MM.1S (cell line): Measurements from ENCODE around the gene ZNF107.

Experiments used
- DNase-seq: peaks from one replicate; pipeline ENCODE4 v3.0.0-alpha.2; 2015
- H2AFZ ChIP-seq: fragments of 300-600 bp; sonication (generic); 2 replicates; pipeline ENCODE4 v1.6.0; 2016; ENCODE audit warnings: antibody characterized with exemption, low read length
- H3F3A ChIP-seq: fragments of 300-600 bp; sonication (generic); 2 replicates; pipeline ENCODE4 v1.6.1; 2016; ENCODE audit warnings: mild to moderate bottlenecking, antibody characterized with exemption, low read length, moderate library complexity, mixed read lengths; ENCODE audit not compliant: insufficient read depth
- H3K27ac ChIP-seq: fragments of 300-600 bp; sonication (generic); 2 replicates; pipeline ENCODE4 v1.5.1; 2016; ENCODE audit warnings: mild to moderate bottlenecking, low read length
- H3K27me3 ChIP-seq: fragments of 300-600 bp; sonication (generic); replicated peaks from 2 replicates; pipeline ENCODE4 v1.6.0; 2016; ENCODE audit warnings: low read length; ENCODE audit not compliant: insufficient read depth
- H3K36me3 ChIP-seq: fragments of 300-600 bp; sonication (generic); replicated peaks from 2 replicates; pipeline ENCODE4 v1.6.1; 2016; ENCODE audit warnings: mild to moderate bottlenecking, low read length, mixed read lengths; ENCODE audit not compliant: insufficient read depth
- H3K4me1 ChIP-seq: fragments of 300-600 bp; sonication (generic); 2 replicates; pipeline ENCODE4 v1.6.1; 2016; ENCODE audit warnings: low read length, mixed read lengths
- H3K4me2 ChIP-seq: fragments of 300-600 bp; sonication (generic); 2 replicates; pipeline ENCODE4 v1.6.0; 2016; ENCODE audit warnings: low read depth, low read length
- H3K4me3 ChIP-seq: fragments of 300-600 bp; sonication (generic); 2 replicates; pipeline ENCODE4 v1.5.1; 2016; ENCODE audit warnings: low read length, mixed read lengths
- H3K79me2 ChIP-seq: fragments of 300-600 bp; sonication (generic); 2 replicates; pipeline ENCODE4 v1.6.1; 2016; ENCODE audit warnings: mixed run types, low read length, mixed read lengths
- H3K9ac ChIP-seq: fragments of 300-600 bp; sonication (generic); 2 replicates; pipeline ENCODE4 v1.6.1; 2016; ENCODE audit warnings: low read length, mixed read lengths
- H3K9me2 ChIP-seq: fragments of 300-600 bp; sonication (generic); replicated peaks from 2 replicates; pipeline ENCODE4 v1.6.1; 2016; ENCODE audit warnings: mild to moderate bottlenecking, low read length, mixed read lengths; ENCODE audit not compliant: insufficient read depth
- H3K9me3 ChIP-seq: fragments of 300-600 bp; sonication (generic); replicated peaks from 2 replicates; pipeline ENCODE4 v1.6.1; 2016; ENCODE audit warnings: mild to moderate bottlenecking, low read length, mixed read lengths; ENCODE audit not compliant: insufficient read depth
- H4K20me1 ChIP-seq: fragments of 300-600 bp; sonication (generic); 2 replicates; pipeline ENCODE4 v1.6.1; 2016; ENCODE audit warnings: mild to moderate bottlenecking, low read length, moderate library complexity, mixed read lengths; ENCODE audit not compliant: insufficient read depth
- EZH2 ChIP-seq: fragments of 300-600 bp; sonication (generic); optimal IDR thresholded peaks from 2 replicates; pipeline ENCODE3; 2017; ENCODE audit warnings: low read depth, mild to moderate bottlenecking, antibody characterized with exemption, low read length, mixed read lengths
- EZH2phosphoT487 ChIP-seq: fragments of 300-600 bp; sonication (generic); IDR thresholded peaks from 2 replicates; pipeline ENCODE4 v1.6.1; 2018; ENCODE audit warnings: antibody characterized with exemption, low read length
- TF ChIP-seq, protein P1 (sequence below): fragments of 300-600 bp; sonication (generic); IDR thresholded peaks from 2 replicates; pipeline ENCODE4 v1.5.1; 2016; ENCODE audit warnings: antibody characterized with exemption, low read length, mixed read lengths

The ZNF107 gene

GRCh38 chr7:64632029-64632428 lies 33.9 kb upstream of the ZNF107 start:
- no peaks in the 10 kb centered on the region for H3K4me1 ChIP-seq
- H3K9me3 ChIP-seq: no peaks in the 10 kb centered on the region
- no peaks in the 10 kb centered on the region for H3F3A ChIP-seq
- no peaks in the 10 kb centered on the region for H4K20me1 ChIP-seq
- H2AFZ ChIP-seq: no peak overlapping the region
- DNase-seq: no peak
- H3K79me2 ChIP-seq: no peaks in the 10 kb centered on the region
- no peaks in the 10 kb centered on the region for H3K36me3 ChIP-seq
- no peak overlapping the region for H3K27ac ChIP-seq
- H3K9me2 ChIP-seq: no peaks in the 10 kb centered on the region
- H3K4me3 ChIP-seq: no peak overlapping the region
- H3K4me2 ChIP-seq: no peak overlapping the region
- no peak overlapping the region for H3K9ac ChIP-seq
- no peaks in the 10 kb centered on the region for H3K27me3 ChIP-seq
- TF ChIP-seq EZH2phosphoT487: no peak
- TF ChIP-seq, protein P1, sequence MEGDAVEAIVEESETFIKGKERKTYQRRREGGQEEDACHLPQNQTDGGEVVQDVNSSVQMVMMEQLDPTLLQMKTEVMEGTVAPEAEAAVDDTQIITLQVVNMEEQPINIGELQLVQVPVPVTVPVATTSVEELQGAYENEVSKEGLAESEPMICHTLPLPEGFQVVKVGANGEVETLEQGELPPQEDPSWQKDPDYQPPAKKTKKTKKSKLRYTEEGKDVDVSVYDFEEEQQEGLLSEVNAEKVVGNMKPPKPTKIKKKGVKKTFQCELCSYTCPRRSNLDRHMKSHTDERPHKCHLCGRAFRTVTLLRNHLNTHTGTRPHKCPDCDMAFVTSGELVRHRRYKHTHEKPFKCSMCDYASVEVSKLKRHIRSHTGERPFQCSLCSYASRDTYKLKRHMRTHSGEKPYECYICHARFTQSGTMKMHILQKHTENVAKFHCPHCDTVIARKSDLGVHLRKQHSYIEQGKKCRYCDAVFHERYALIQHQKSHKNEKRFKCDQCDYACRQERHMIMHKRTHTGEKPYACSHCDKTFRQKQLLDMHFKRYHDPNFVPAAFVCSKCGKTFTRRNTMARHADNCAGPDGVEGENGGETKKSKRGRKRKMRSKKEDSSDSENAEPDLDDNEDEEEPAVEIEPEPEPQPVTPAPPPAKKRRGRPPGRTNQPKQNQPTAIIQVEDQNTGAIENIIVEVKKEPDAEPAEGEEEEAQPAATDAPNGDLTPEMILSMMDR: no peak
- no peak for TF ChIP-seq EZH2

GRCh38 chr7:64633401-64633800 lies 32.5 kb upstream of the ZNF107 start:
- Histone ChIP-seq H4K20me1 (no peaks in the 10 kb centered on the region), H3K9me2 (no peaks in the 10 kb centered on the region), H3K27me3 (no peaks in the 10 kb centered on the region), H2AFZ (no peak overlapping the region), H3K36me3 (no peaks in the 10 kb centered on the region), H3K79me2 (no peaks in the 10 kb centered on the region), H3K4me3 (no peak overlapping the region), H3K9ac (no peak overlapping the region), H3K4me2 (no peak overlapping the region), H3K27ac (no peak overlapping the region), H3F3A (no peaks in the 10 kb centered on the region), H3K4me1 (no peaks in the 10 kb centered on the region), H3K9me3 (no peaks in the 10 kb centered on the region)
- no peak for DNase-seq
- TF ChIP-seq EZH2phosphoT487 (no peak), EZH2 (no peak)
- TF ChIP-seq, protein P1: no peak

DNA sequence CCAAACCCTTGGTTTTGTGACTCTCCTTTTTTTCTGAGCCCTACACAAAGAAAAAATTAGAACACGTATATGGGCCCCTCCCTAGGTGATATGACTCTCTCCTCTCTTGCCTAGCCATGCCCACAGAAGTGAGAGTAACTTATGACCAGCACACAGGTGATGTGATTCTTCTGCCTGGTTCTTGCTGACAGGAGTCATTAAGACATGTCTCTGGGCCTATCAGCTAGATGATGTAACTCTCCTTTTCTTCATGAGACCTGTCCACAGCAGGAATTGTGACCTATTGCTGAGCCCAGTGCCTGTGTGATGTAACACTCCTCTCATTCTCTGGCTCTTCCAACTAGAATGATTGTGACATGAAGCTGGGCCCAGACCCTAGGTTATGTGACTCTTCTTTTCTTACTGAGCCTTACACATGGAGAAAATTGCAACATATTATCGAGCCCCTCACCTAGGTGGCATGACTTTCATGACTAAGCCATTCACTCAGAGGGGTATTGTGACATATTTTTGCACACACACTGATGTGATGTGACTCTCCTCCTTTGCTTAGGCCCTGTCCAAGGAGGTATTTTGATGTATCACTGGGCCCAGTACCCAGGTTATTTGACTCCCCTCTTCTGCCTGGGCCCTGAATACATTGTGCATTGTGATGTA lies 31.4 kb upstream of the ZNF107 start:
- H3K9ac ChIP-seq: no peak overlapping the region
- no peaks in the 10 kb centered on the region for H3K9me3 ChIP-seq
- H3K9me2 ChIP-seq: no peaks in the 10 kb centered on the region
- no peak overlapping the region for H3K27ac ChIP-seq
- H4K20me1 ChIP-seq: no peaks in the 10 kb centered on the region
- no peaks in the 10 kb centered on the region for H3K27me3 ChIP-seq
- DNase-seq: no peak
- H3K4me2 ChIP-seq: no peak overlapping the region
- H3K4me1 ChIP-seq: no peaks in the 10 kb centered on the region
- no peak for TF ChIP-seq EZH2
- no peak for TF ChIP-seq EZH2phosphoT487
- TF ChIP-seq, protein P1: no peak
- no peaks in the 10 kb centered on the region for H3K36me3 ChIP-seq
- H3F3A ChIP-seq: no peaks in the 10 kb centered on the region
- H2AFZ ChIP-seq: no peak overlapping the region
- H3K4me3 ChIP-seq: no peak overlapping the region
- H3K79me2 ChIP-seq: no peaks in the 10 kb centered on the region
